DND-41 (cell line): ENCODE results near the gene GJD2.

ENCODE experiments used
- EZH2 ChIP-seq: IDR thresholded peaks from 3 replicates; pipeline ENCODE4 v1.6.1; 2012; ENCODE audit warnings: borderline replicate concordance, low read depth, mild to moderate bottlenecking, moderate library complexity, low read length, inconsistent platforms; ENCODE audit not compliant: severe bottlenecking
- TF ChIP-seq, protein P1 (sequence below): IDR thresholded peaks from 2 replicates; pipeline ENCODE4 v1.5.1; 2012; ENCODE audit warnings: borderline replicate concordance, low read length, moderate library complexity, mild to moderate bottlenecking; ENCODE audit not compliant: poor library complexity, severe bottlenecking; ENCODE audit errors: extremely low read depth

DNA sequence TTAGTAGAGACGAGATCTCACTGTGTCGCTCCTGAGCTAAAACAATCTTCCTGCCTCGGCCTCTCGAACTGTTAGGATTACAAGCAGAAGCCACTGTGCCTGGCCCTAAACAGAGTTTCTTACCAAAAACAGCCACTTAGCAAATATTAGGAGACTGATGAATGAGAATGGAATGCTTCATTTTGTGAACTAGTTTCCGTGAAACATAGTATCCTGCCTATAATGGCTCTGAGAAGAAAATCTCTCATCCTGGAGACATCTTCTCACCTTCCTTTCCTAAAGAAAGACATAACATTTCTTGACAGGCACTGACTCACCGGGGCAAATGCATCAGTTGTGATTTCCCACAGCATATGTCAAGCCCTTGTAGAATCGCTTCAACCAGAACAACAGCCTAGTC lies 44.9 kb downstream of the GJD2 start:
- no peak for TF ChIP-seq EZH2
- TF ChIP-seq, protein P1, sequence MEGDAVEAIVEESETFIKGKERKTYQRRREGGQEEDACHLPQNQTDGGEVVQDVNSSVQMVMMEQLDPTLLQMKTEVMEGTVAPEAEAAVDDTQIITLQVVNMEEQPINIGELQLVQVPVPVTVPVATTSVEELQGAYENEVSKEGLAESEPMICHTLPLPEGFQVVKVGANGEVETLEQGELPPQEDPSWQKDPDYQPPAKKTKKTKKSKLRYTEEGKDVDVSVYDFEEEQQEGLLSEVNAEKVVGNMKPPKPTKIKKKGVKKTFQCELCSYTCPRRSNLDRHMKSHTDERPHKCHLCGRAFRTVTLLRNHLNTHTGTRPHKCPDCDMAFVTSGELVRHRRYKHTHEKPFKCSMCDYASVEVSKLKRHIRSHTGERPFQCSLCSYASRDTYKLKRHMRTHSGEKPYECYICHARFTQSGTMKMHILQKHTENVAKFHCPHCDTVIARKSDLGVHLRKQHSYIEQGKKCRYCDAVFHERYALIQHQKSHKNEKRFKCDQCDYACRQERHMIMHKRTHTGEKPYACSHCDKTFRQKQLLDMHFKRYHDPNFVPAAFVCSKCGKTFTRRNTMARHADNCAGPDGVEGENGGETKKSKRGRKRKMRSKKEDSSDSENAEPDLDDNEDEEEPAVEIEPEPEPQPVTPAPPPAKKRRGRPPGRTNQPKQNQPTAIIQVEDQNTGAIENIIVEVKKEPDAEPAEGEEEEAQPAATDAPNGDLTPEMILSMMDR = no peak
